GM20000 (cell line): Measurements from ENCODE around the gene KRTAP12-3.
"Not testable (repeated sequence)": the region's sequence is repeated elsewhere in the genome, so short reads cannot be mapped to it uniquely, and the experiment has no call there.

Experiments used
- DNase-seq: peaks from one replicate; pipeline ENCODE4 v3.0.0; 2012; ENCODE audit warnings: low spot score
- CTCF ChIP-seq: IDR thresholded peaks from 2 replicates; pipeline ENCODE4 v1.5.1; 2012; ENCODE audit warnings: mild to moderate bottlenecking, control low read depth; ENCODE audit errors: extremely low read depth, missing control alignments

KRTAP12-3 gene

GRCh38 chr21:44628707-44629391, 28.9 kb upstream of the KRTAP12-3 start:
- DNase-seq = no peak
- TF ChIP-seq CTCF = no peak

GRCh38 chr21:44630440-44630839, 27.3 kb upstream of the KRTAP12-3 start:
- no peak for DNase-seq
- TF ChIP-seq CTCF = no peak

GRCh38 chr21:44632067-44632466, 25.7 kb upstream of the KRTAP12-3 start:
- TF ChIP-seq CTCF = no peak
- DNase-seq = no peak

GRCh38 chr21:44636209-44637017, 21.3 kb upstream of the KRTAP12-3 start:
- TF ChIP-seq CTCF = no peak
- DNase-seq = no peak

- no peak for TF ChIP-seq CTCF
- DNase-seq = no peak
Observed at GRCh38 chr21:44637018-44637850, 20.5 kb upstream of the KRTAP12-3 start, which contains the start of gene KRTAP10-10. KRTAP10-10 (plus strand) TSS chr21:44637356; CDS start chr21:44637418, 62 bp downstream.

GRCh38 chr21:44637851-44638348, 19.8 kb upstream of the KRTAP12-3 start:
- DNase-seq = not testable (repeated sequence)

GRCh38 chr21:44638506-44639330, 19.0 kb upstream of the KRTAP12-3 start:
- not testable (repeated sequence) for DNase-seq
